Measurements from ENCODE around the gene MIAT. TPM values are rescaled to one million over a fixed set of nuclear protein-coding genes. Genes with fewer than 3 reads are reported as not detected.

The MIAT gene
- total and polyA plus RNA-seq, 8 donors: 0.28 to 0.78 (median 0.53) TPM

- no peak overlapping the region for H3K27ac ChIP-seq
These were observed 61.1 kb downstream of the MIAT start for GRCh38 chr22:26718488-26718887.

GRCh38 chr22:26718905-26719304, 61.5 kb downstream of the MIAT start:
- TF ChIP-seq, protein P1, sequence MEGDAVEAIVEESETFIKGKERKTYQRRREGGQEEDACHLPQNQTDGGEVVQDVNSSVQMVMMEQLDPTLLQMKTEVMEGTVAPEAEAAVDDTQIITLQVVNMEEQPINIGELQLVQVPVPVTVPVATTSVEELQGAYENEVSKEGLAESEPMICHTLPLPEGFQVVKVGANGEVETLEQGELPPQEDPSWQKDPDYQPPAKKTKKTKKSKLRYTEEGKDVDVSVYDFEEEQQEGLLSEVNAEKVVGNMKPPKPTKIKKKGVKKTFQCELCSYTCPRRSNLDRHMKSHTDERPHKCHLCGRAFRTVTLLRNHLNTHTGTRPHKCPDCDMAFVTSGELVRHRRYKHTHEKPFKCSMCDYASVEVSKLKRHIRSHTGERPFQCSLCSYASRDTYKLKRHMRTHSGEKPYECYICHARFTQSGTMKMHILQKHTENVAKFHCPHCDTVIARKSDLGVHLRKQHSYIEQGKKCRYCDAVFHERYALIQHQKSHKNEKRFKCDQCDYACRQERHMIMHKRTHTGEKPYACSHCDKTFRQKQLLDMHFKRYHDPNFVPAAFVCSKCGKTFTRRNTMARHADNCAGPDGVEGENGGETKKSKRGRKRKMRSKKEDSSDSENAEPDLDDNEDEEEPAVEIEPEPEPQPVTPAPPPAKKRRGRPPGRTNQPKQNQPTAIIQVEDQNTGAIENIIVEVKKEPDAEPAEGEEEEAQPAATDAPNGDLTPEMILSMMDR (IDR thresholded peaks at IDR 0.05): no peak
- Histone ChIP-seq H3K27ac (no peak overlapping the region), H3K9me3 (no peaks in the 10 kb centered on the region), H3K36me3 (no peaks in the 10 kb centered on the region), H3K4me3 (no peak overlapping the region), H3K27me3 (no peaks in the 10 kb centered on the region), H3K4me1 (no peaks in the 10 kb centered on the region)
- no peak for ATAC-seq
- intact Hi-C loops (cut with DNase I): no loop called here
- DNase-seq: no peak
- 83 to 87% methylated on average over 4 of the region's 4 CpGs for WGBS, 2 donors
- no peak for FAIRE-seq

More at GRCh38 chr22:26718488-26718887, 61.1 kb downstream of the MIAT start:
- H3K4me1 ChIP-seq: no peaks in the 10 kb centered on the region
- intact Hi-C loops (cut with DNase I): no loop called here
- WGBS, 2 donors: 94 to 98% methylated on average over 5 of the region's 5 CpGs
- no peak overlapping the region for H3K4me3 ChIP-seq
- FAIRE-seq (no peak), DNase-seq (no peak), ATAC-seq (no peak)
- no peaks in the 10 kb centered on the region for H3K27me3 ChIP-seq
- H3K9me3 ChIP-seq: no peaks in the 10 kb centered on the region
- H3K36me3 ChIP-seq: no peaks in the 10 kb centered on the region
- TF ChIP-seq, protein P1 (IDR thresholded peaks at IDR 0.05): no peak

GRCh38 chr22:26722159-26722558, 64.8 kb downstream of the MIAT start:
- Histone ChIP-seq H3K4me1 (no peaks in the 10 kb centered on the region), H3K36me3 (no peaks in the 10 kb centered on the region), H3K4me3 (no peak overlapping the region), H3K27ac (no peak overlapping the region), H3K27me3 (no peaks in the 10 kb centered on the region), H3K9me3 (no peaks in the 10 kb centered on the region)
- WGBS, 2 donors: 92 to 93% methylated on average over 3 of the region's 3 CpGs
- ATAC-seq: no peak
- TF ChIP-seq, protein P1 (IDR thresholded peaks at IDR 0.05): no peak
- DNase-seq: no peak
- no peak for FAIRE-seq
- intact Hi-C loops (cut with DNase I): no loop called here

GRCh38 chr22:26724414-26724813, 67.0 kb downstream of the MIAT start:
- H3K27me3 ChIP-seq: no peaks in the 10 kb centered on the region
- ATAC-seq: no peak
- FAIRE-seq: no peak
- intact Hi-C loops (cut with DNase I): no loop called here
- TF ChIP-seq, protein P1 (IDR thresholded peaks at IDR 0.05): no peak
- H3K9me3 ChIP-seq: no peaks in the 10 kb centered on the region
- no peaks in the 10 kb centered on the region for H3K4me1 ChIP-seq
- H3K4me3 ChIP-seq: no peak overlapping the region
- no peak for DNase-seq
- 95 to 96% methylated on average over 6 of the region's 6 CpGs for WGBS, 2 donors
- no peaks in the 10 kb centered on the region for H3K36me3 ChIP-seq
- no peak overlapping the region for H3K27ac ChIP-seq

DNA sequence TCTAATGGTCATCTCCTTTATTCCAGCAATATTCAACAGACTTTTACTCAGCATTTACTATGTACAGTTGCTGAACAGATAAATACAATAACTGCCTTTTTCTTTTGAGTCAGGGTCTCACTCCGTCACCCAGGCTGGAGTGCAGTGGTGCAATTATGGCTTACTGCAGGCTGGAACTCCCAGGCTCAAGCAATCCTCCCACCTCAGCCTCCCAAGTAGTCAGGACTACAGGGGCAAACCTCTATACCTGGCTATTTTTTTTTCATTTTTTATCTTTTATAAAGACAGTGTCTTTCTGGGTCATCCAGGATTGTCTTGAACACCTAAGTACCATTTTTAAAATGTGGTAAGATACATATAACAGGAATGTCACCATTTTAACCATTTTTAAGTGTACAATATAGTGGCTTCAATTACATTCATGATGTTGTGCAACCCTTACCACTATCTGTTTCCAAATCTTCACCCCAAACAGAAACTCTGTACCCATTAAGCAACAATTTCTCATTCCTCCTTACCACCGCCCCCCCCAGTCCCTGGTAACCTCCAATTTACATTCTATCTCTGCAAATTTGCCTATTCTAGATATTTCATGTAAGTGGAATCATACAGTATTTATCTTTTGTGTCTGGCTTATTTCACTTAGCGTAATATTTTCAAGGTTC, 67.8 kb downstream of the MIAT start:
- ATAC-seq (no peak), FAIRE-seq (no peak), DNase-seq (no peak)
- Histone ChIP-seq H3K27me3 (no peaks in the 10 kb centered on the region), H3K9me3 (no peaks in the 10 kb centered on the region), H3K27ac (no peak overlapping the region), H3K4me1 (no peaks in the 10 kb centered on the region), H3K4me3 (no peak overlapping the region), H3K36me3 (no peaks in the 10 kb centered on the region)
- WGBS, 2 donors: 96% methylated on average over 3 of the region's 3 CpGs
- TF ChIP-seq, protein P1 (IDR thresholded peaks at IDR 0.05): no peak
- intact Hi-C loops (cut with DNase I): no loop called here
